LNCaP clone FGC (cell line): ENCODE data around the gene KRTAP10-8.

Experiments used
- DNase-seq: peaks from one replicate; pipeline ENCODE4 v3.0.0-alpha.2; 2011; ENCODE audit warnings: low read depth
- H3K4me3 ChIP-seq: 2 replicates; pipeline ENCODE4 v1.5.1; 2011; ENCODE audit warnings: mild to moderate bottlenecking, low read depth, low read length, control low read depth
- TF ChIP-seq, protein P1 (sequence below): IDR thresholded peaks from 2 replicates; pipeline ENCODE4 v1.5.1; 2012; ENCODE audit warnings: mild to moderate bottlenecking; ENCODE audit not compliant: control insufficient read depth, insufficient read depth; ENCODE audit errors: extremely low read depth

KRTAP10-8 gene

GRCh38 chr21:44612029-44612486, at the start of gene KRTAP10-8:
Gene KRTAP10-8, plus strand, starts transcription at chr21:44612079. Its CDS starts 22 bp downstream, at chr21:44612101.
- no peak within 1 kb of the TSS for H3K4me3 ChIP-seq
- TF ChIP-seq, protein P1, sequence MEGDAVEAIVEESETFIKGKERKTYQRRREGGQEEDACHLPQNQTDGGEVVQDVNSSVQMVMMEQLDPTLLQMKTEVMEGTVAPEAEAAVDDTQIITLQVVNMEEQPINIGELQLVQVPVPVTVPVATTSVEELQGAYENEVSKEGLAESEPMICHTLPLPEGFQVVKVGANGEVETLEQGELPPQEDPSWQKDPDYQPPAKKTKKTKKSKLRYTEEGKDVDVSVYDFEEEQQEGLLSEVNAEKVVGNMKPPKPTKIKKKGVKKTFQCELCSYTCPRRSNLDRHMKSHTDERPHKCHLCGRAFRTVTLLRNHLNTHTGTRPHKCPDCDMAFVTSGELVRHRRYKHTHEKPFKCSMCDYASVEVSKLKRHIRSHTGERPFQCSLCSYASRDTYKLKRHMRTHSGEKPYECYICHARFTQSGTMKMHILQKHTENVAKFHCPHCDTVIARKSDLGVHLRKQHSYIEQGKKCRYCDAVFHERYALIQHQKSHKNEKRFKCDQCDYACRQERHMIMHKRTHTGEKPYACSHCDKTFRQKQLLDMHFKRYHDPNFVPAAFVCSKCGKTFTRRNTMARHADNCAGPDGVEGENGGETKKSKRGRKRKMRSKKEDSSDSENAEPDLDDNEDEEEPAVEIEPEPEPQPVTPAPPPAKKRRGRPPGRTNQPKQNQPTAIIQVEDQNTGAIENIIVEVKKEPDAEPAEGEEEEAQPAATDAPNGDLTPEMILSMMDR: no peak
- no peak for DNase-seq

- H3K4me3 ChIP-seq: no peak overlapping the region
- TF ChIP-seq, protein P1: no peak
- DNase-seq: no peak
Observed at GRCh38 chr21:44564099-44564498, 47.8 kb upstream of the KRTAP10-8 start.

GRCh38 chr21:44564886-44565598, 46.8 kb upstream of the KRTAP10-8 start:
- DNase-seq: no peak
- TF ChIP-seq, protein P1: no peak
- no peak overlapping the region for H3K4me3 ChIP-seq

GRCh38 chr21:44566403-44566802, 45.5 kb upstream of the KRTAP10-8 start:
- no peak overlapping the region for H3K4me3 ChIP-seq
- TF ChIP-seq, protein P1: no peak
- DNase-seq: no peak

- DNase-seq: no peak
- no peak overlapping the region for H3K4me3 ChIP-seq
- TF ChIP-seq, protein P1: no peak
Observed at GRCh38 chr21:44567481-44568171, 44.3 kb upstream of the KRTAP10-8 start.

DNA sequence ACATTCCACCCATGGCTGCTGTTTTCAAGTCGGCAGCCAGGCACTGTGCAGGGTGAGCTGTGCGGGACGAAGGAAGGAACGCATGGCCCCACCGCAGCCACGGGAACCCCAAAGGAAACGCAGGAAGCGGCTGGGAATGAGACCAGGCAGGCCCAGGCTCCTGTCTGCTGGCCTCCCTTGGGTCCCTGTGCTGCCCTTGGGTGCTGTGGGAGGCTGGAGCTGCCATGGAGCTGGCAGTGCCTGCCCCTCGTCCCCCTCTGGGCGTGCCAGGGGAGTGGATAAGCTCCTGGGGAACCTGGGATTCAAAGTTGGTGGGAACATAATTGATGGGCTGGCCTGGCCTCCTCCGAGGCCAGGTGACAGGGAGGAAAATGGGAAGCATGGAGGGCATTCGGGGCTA, 43.6 kb upstream of the KRTAP10-8 start:
- no peak for DNase-seq
- no peak overlapping the region for H3K4me3 ChIP-seq
- TF ChIP-seq, protein P1: no peak
